Stimulated activated CD8-positive, alpha-beta memory T cell treated with anti-CD3 and anti-CD28 coated beads, Interleukin-7, amount 100 ng/mL, for 4 hours (primary cell): ENCODE results near the gene PRKCE.

ENCODE experiments used
- DNase-seq, 2 donors: peaks; one replicate each; pipeline ENCODE4 v3.0.0-alpha.2; 2020; ENCODE audit warnings: low read depth in 2 of 2

The PRKCE gene

DNA sequence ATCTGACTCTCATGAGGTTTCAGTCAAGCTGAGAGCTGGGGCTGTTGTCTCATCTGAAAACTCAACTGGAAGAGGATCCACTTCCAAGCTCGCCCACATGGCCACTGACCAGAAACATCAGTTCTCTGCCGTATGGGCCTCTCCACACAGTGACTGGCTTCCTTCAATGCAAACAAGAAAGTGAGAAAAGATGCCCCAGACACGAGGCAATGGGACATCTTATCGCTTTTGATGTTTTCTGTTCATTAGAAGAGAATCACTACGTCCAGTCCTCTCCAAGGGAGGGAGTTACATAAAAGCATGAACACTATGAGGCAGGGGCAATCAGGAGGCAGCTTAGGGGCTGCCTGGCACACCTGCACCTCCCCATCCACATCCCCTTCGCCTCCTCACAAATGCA lies 338.7 kb downstream of the PRKCE start:
- no peak for DNase-seq

DNA sequence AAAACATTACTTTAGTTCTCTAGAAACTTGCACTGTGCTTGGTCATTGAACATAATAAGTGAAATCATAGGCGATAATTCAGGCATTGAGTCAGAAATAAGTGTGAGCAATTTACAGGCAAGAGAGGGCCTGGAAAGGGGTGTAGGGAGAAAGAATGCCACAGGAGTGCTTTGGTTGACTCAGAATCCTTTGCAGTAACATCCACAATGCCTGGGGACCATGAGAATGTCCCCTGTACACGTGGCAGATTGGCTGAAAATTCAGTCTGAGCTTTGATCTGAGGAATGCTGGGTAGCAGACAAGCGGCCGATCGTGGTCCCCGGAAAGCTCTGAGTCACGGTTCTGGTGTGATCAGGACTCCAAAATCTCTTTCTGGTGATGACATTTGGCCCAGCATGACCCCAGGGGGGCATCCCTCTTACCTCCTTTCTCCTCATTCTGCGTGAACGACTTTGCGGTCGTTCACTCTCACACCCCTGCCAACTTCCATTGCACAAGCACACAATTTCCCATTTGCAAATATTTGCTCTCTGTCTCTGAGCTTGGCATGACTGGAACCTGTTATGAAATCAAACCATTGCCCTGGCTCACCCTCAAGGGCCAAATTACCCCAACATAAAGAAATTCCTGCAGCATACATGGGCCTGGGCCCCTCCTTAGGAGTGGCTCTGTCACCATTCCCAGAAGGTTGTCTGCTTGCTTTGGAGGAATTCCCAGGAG lies 340.7 kb downstream of the PRKCE start:
- no peak for DNase-seq

DNA sequence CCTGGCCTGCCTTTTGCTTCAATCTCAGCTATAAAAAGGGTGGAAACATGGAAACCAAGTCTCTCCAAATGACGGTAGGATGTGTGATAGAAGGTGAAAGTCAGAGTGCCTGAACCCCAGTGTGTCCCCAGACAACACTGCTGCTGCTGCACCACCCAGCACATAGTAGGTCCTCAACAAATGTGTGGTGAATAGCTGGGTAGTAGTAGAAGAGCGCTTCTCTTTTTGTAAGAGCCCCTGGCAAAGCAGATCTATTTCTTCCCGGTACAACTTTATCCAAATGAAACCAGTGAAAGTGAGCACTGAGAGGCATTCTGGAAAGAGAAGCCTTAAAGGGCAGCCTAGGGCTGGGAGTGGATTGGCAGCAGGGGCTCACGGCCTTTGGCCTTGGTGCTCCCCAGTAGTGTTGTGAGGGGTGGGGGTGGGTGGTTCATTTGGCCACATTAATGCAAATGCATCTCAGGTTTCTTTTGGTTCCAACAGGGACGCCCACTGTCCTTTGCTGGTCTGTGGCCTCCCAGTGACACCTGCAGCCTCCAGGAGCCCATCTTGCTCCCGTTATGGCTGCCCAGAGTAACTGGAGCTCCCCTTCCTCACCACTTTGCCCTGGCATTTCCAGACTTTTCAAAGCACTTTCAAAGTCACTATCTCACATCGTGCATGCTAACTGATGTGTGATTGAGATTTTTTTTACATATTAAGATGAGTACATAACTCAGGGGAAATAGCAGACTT lies 341.4 kb downstream of the PRKCE start:
- no peak for DNase-seq

DNA sequence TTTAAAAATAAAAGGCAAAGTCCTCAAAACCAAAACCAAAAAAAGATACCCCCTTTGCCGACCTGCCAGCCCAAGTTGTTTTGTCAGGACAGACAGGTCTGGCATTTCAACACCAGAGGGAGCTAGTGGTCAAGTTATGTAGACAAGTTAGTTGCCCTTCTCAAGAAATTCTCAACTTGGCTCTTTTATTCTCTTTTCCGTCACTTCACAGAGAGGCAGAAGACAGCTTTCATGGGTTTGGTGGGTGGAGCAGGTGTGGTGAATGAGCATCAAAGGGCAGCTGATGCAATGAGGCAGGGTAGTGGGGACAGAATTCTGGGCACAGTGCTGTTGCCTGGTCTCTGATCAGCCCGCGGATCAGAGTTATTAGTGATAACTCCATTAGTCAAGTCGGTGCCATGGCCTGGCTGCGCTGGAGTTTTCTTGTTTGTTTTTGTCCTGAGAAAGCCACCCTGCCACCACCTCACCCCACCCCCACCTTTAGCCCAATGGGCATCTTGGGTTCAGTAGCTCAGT lies 342.1 kb downstream of the PRKCE start:
- peak; percentile 5 to 16 for DNase-seq

DNA sequence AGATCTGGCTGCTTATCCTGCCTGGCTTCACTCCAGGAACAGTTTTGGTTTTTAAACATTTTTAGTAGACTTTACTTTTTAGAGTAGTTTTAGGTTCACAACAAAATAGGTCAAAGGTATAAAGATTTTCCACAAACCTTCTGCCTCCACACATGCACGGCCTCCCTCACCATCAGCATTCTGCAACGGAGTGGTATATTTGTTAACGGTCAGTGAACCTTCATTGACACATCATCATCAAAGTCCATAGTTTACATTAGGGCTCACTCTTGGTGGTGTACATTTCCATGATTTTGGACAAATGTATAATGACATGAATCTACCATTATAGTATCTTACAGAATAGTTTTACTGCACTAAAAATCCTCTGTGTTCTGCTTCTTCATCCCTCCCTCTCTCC lies 342.6 kb downstream of the PRKCE start:
- no peak for DNase-seq

DNA sequence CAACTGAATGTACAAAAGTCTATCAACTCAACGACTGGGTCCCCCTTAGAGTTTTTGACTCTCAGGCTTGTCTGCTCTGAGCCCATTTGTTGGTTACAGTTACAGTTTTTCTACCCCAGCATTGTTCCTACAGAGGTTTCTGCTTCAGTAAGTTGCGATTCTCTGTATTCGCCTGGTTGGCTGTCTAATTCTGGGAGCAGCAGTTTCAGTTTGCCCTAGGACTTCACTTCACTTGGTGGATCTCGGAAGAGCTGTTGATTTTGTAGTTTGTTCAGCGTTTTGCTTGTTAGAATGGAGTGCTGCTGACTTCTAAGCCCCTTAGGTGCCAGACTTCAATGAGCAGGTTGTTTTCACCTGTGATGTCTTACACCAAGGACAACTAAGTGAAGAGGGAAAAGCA lies 349.2 kb downstream of the PRKCE start:
- no peak for DNase-seq

DNA sequence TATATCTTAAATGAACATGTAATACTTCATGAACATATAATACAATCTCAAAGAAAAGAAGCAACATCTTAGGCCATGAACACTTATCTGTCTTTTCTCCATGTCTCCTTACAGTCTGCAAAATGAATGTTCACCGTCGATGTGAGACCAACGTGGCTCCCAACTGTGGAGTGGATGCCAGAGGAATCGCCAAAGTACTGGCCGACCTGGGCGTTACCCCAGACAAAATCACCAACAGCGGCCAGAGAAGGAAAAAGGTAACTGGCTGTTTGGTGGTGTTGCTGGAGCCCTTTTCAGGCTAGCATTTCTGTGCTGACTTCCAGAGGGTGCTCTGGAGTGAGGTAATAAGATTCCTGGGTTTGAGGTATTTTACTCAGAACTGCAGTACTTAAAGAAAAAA lies 349.8 kb downstream of the PRKCE start:
- no peak for DNase-seq

DNA sequence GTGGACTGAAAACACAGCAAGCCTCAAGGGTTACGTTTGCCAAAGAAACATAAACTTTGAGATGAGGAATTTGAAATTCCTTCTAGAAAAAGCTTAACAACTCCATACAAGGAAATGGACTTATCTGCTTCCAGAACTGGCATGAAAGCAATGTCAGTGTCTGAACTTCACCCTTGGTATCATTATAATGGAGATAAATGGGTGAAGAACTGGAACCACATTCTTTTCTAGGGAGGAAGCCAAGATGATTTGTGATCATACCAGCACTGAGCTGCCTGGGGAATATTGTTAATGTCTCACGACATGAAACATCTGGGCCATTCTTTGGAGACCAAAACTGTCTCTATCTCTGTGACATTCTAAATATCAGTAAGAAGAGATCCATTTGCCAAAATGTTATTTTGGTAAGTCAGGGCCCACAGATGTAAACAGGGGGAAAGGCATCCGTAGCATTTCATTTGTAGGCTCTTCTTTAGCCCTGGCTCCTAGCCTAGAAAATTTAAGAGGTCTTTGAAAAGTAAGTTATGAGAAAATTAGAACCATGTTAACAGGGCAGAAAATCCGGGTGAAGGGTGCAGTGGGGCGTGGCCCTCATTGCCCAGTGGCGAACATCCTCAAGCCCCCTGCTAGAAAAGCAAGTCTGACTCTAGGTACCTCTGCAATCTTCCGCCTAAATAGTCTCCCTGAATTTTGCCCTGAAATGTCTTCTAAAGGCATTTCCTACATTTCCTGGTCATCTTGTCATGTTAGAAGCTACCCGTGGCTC lies 350.4 kb downstream of the PRKCE start:
- no peak for DNase-seq

DNA sequence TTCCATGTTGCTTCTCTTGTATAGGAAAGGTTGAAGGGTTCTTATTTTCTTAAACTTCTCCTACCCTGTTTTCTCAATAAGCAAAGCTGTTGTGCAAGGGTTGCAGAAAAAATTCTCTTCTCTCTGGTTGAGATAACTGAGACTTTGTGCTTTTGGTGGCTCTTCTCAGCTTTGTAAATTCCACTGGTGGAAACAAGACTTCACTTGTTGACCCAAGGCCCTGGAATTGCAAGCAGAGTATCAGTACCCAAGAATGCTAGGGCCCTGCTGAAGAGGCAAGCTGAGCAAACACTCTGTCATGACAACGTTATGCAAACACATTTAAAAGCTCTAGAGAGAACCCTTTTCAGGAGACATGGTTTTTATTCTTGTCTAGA lies 351.0 kb downstream of the PRKCE start:
- DNase-seq = no peak

DNA sequence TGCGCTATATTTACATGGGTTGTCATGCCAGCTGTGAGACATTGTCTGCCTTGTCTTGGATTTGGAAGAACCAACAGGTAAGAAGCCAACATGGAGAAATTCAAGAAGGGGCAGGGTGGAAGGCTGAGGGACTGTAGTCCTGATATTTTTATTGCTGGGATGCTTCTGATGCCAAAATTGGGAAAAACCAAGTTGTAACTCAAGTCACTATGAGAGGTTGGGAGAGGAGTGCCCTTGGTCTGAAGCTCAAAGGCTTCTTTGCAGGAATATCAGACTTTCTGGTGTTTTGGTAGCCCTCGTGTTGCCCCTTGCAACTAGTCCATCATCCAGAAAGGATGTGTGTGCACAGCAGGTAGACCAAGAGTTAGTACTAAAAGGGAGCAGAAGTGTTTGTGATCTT lies 351.5 kb downstream of the PRKCE start:
- no peak for DNase-seq

DNA sequence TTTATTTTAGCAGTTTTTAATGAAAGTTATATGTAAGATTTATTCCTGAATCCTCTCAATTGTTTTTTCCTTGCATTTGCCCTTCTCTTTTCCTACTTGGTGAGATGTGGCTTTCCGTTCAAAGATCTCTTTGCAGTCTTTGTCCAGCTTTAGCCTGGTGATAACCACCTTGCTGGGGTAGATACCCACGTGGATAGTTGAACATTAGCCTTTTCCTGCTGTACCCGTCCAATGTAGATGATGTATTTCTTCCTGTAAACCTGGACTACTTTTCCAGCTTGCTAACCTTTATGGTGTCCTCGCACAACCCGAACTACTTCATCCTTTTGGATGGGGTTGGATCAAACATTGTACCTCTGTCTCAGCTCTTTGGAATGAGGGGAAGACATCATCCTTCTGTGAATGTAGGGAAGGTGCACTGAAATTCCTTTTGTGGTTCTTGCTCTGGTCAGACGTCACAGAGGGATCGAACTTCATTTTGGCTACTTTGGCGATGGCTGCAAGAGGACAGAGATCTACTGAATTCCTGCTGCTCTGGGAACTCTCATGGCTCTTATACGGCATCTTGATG lies 352.5 kb downstream of the PRKCE start:
- no peak for DNase-seq

DNA sequence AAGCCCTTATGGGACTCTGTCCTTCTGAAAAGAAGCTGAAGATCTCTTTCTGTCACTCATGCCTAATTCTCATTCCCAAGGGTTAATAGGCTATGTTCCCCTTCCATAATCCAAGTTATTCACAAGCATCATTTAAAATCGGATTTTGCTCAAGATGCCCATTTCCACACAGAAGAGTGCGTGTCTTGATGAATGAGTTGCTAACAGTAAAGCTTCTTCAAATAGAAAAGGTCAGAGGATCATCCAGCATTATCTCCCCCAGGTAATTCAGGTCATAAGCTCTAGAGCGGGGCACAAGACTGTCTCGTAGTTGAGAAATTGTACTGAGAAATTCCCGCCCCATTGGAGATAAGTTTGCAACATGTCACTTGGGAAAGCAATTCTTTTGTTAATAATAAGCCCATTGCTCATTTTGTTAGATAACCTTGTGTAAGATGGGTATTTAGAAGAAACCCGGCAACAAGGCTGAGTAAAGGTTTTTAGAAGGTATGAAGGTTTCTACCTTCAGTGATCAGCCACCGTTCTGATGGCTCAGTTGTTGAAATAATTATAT lies 355.1 kb downstream of the PRKCE start:
- no peak for DNase-seq

DNA sequence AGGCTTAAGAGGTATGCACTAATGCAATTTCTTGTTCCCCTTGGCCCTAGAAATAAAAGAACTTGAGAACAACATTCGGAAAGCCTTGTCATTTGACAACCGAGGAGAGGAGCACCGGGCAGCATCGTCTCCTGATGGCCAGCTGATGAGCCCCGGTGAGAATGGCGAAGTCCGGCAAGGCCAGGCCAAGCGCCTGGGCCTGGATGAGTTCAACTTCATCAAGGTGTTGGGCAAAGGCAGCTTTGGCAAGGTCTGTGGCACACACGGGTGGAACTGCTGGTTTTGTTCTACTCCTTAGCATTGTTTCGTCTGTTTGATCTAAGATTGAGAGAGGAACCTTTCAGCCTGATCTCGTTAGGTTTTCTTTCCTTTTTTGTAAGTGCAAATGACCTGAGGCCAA lies 355.9 kb downstream of the PRKCE start:
- DNase-seq = no peak

DNA sequence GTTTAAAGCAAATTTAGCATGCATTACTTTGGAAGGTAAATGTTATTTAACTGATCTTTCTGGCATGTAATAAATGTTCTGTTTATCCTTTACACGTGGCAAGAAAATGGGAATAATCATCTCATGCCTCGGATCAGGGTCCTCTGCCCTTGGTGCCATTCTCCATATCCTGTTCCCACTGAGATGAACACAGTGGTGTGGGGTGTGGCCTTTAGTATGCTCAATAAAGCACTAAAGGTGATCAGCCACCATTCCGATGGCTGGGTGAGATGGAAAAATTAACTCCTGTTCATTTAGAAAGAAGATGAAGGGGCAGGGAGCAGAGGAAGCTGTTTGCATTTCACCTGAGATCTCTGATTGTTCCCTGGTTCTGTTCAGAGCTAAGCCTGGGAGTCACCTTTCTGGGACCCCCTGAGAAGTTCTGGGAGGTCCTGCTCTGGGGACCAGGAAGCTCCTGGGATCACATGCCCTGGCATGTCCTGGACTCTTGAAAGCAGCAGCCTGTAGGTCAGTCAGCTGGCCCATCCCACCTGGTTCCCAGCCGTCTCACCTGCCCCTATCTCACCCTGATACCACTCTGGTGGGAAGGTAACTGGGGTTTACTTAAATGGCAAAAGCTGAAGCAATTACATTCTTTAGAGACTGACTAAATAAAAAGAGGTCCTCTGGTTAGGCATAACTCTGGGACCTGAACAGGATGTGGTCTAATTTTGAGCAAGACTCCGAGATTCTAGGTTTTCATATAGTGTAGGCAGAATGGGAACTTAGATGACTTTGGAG lies 356.8 kb downstream of the PRKCE start:
- DNase-seq = no peak

DNA sequence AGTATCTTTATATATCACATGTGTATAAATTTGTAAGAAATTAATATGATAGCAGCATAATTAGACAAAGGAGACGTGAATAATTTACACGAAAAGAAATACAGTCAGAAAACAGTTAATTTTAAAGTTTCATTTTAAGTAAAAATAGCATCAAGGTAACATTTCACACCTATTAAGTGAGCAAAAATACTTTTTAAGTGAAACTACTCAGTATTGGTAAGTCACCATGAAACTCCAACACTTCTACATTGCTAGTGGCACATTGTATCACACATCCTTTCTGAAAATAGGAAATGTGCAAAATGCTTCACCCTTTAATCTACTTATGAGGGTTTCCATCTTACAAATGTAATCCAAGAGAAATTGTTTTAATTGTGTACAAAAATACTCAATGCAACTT lies 357.8 kb downstream of the PRKCE start:
- no peak for DNase-seq

DNA sequence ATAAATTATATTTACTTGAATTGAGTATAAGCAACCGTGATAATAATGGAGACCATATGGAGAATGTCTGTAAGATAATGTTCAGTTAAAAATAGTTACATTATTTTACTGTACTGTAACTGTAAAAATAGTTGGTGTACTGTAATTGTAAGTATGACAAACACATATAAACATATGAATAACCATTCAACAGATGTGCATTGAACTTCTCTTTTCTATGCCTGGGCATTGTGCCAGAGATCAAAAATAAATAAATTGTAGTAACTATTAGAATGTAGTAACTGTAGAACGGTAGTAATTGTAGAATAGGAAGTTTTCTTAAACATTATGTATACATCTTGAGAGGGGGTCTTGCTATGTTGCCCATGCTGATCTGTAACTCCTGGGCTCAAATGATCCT lies 358.3 kb downstream of the PRKCE start:
- no peak for DNase-seq

DNA sequence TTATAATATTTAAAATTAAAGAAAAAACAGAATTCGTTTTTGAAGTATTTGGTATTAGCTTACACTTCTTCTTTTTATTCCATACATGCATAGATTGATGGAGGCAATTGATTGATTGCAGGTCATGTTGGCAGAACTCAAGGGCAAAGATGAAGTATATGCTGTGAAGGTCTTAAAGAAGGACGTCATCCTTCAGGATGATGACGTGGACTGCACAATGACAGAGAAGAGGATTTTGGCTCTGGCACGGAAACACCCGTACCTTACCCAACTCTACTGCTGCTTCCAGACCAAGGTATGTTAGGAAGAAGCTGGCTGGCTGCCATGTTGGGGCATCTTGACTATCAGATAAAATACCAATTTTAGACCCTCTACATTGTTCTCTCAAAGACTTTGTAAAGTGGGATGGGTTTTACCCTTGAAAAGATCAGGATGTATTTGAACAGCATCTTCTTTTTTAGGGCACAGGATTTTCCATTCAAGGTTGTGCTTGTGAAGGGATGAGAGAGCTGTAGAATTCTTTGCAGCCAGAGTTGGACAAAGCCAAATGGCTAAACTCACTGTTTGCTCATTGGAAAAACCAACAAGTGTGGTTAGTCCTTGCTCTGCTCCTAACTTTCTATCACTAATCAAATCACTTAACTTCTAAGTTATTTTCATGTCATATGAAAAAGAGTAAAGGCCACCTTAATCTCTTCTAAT lies 358.9 kb downstream of the PRKCE start:
- no peak for DNase-seq

DNA sequence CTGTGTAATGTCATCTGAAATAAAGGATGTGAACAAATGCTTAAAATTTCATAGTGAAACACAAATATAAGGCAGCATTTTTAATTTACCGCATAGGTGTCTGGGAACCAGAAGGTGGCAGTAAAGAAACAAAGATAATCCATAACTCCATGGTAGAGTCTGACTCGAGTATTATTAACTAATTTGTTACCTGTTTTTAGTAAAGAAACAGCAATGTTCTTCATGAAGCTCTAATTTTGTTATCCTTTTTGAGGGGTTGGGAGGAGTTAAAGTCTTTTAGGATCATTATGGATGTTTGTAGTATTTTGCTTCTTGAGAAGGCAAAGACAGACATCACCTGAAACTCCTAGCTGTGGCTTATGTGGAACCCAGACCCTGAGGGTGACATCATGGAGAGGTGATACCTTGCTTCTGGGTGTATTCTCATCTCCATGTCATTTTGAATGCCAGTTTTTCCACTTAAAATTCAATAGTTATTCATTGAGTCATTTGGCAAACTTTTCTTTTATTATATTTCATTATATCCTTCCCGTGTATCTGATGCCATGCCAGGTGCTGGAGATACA lies 359.5 kb downstream of the PRKCE start:
- no peak for DNase-seq

DNA sequence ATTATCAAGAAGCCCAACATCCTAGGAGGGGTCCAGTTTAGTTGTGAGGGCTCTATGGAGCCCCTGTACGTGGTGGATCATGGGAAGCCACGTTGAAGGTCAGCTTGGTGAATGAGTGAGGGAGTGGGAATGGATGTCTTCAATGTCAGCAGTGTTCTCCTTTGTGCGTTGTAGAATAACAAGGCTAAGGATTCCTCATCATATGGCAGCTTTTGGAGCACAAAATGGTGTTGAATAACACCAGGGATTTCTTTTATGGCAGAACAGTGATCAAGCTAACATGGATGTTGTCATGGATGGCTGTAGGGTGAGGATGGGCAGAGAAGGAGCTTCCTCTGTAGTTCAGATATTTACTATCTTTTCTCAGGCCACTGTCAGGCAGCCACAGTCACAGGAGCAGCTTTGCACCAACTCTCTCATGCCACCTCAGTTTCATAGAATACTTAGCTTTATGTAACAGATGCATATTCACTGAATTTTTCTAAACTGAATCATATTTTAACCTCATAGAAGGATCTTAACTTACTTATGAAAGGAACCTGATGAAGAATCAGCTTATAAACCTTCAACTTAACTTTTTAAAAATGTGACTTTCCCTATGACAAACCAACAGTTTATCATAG lies 361.3 kb downstream of the PRKCE start:
- no peak for DNase-seq

DNA sequence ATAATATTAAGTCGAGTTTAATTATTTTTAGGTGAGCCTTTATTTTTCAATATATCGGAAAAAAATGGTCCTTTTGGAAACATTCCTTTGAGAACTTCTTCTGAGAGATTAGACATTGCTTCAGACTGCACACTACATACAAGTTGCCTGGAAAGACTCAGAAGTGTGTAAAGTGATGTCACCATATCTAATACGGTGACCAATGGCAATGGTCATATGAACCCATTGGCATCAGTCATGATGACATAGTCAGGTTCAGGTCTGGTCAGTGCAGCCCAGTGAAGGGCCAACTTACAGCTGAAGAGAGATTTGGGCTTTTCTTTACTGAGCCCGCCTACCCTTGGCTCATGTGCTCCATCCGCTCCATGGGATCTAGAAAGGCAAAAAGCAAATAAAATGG lies 362.3 kb downstream of the PRKCE start:
- no peak for DNase-seq
